ENCODE data around the gene FSTL4. TPM values are rescaled to one million over a fixed set of nuclear protein-coding genes. Genes with fewer than 3 reads are reported as not detected.

FSTL4 gene
- total and polyA plus RNA-seq, 2 donors from 2014 or later, result 0.09 to 4.0 TPM

- H3K27me3 ChIP-seq (ENCODE audit: control insufficient read depth, insufficient read depth, low read length), result no peaks in the 10 kb centered on the region
- intact Hi-C loops (cut with DNase I), result no loop called here
- TF ChIP-seq CTCF (IDR thresholded peaks at IDR 0.05; ENCODE audit: borderline replicate concordance, extremely low read depth, insufficient read depth), result no peak
- no peaks in the 10 kb centered on the region for H3K9me3 ChIP-seq (ENCODE audit: control insufficient read depth in 2 of 3, insufficient read depth in 1 of 3, low read length in 3 of 3)
- FAIRE-seq (no peak), DNase-seq (no peak)
- H3K4me1 ChIP-seq (ENCODE audit: control insufficient read depth in 2 of 3, insufficient read depth in 2 of 3, low read depth in 1 of 3, low read length in 3 of 3), result no peaks in the 10 kb centered on the region
- no peak overlapping the region for H3K4me3 ChIP-seq (ENCODE audit: low read length in 3 of 3)
- H3K27ac ChIP-seq (ENCODE audit: low read depth in 2 of 2, low read length in 2 of 2), result no peak overlapping the region
- no peak overlapping the region for H3K9ac ChIP-seq (ENCODE audit: low read length in 3 of 3)
- no peaks in the 10 kb centered on the region for H3K36me3 ChIP-seq (ENCODE audit: control insufficient read depth in 2 of 3, insufficient read depth in 3 of 3, low read length in 3 of 3)
These were observed 29.4 kb downstream of the FSTL4 start for GRCh38 chr5:133582971-133583370.

DNA sequence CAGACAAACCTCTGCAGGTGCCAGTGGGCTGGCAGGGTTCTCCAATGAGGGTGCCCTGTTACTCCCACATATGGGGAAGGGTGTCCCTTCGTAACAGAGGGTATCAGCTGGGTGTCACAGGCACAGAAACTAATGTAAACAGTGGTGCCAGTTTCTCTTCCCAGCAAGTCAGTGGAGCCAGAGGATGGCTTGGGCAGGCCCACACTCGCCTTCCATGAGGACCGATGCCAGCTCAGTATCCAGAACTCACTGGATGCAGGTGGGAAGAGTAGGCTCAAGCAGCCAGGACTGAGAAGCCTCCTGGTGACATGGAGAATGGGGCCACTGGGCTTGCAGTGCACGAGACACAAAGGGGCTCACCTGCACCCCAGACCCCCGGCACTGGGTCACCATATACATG is 30.4 kb downstream of the FSTL4 start:
- Histone ChIP-seq H3K4me1 (ENCODE audit: control insufficient read depth in 2 of 3, insufficient read depth in 2 of 3, low read depth in 1 of 3, low read length in 3 of 3) (no peaks in the 10 kb centered on the region), H3K36me3 (ENCODE audit: control insufficient read depth in 2 of 3, insufficient read depth in 3 of 3, low read length in 3 of 3) (no peaks in the 10 kb centered on the region), H3K4me3 (ENCODE audit: low read length in 3 of 3) (no peak overlapping the region), H3K9ac (ENCODE audit: low read length in 3 of 3) (no peak overlapping the region), H3K27ac (ENCODE audit: low read depth in 2 of 2, low read length in 2 of 2) (no peak overlapping the region), H3K9me3 (ENCODE audit: control insufficient read depth in 2 of 3, insufficient read depth in 1 of 3, low read length in 3 of 3) (no peaks in the 10 kb centered on the region), H3K27me3 (ENCODE audit: control insufficient read depth, insufficient read depth, low read length) (no peaks in the 10 kb centered on the region)
- DNase-seq (no peak), FAIRE-seq (no peak)
- intact Hi-C loops (cut with DNase I), result no loop called here
- TF ChIP-seq CTCF (IDR thresholded peaks at IDR 0.05; ENCODE audit: borderline replicate concordance, extremely low read depth, insufficient read depth), result no peak

DNA sequence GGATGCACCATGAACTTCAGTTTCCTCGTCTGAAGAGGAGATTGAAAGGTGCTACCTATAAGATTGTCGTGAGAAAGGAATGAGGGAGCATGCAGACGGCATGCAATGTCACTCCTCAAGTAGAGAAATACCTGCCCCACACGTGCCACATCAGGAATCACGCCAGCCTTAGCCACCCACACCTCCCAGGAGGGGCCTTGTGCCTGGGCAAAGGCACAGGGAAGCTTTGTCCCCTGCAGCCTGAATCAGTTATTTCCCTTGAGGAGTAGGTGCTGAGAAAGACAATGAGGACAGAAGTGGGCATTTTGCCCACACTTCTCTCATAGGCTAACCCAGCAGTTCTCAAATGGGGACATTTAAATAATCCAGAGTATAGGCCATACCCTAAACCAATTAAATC is 31.0 kb downstream of the FSTL4 start:
- H3K9me3 ChIP-seq (ENCODE audit: control insufficient read depth in 2 of 3, insufficient read depth in 1 of 3, low read length in 3 of 3), result no peaks in the 10 kb centered on the region
- intact Hi-C loops (cut with DNase I), result no loop called here
- no peak for DNase-seq
- H3K27me3 ChIP-seq (ENCODE audit: control insufficient read depth, insufficient read depth, low read length), result no peaks in the 10 kb centered on the region
- no peak for TF ChIP-seq CTCF (IDR thresholded peaks at IDR 0.05; ENCODE audit: borderline replicate concordance, extremely low read depth, insufficient read depth)
- no peak overlapping the region for H3K4me3 ChIP-seq (ENCODE audit: low read length in 3 of 3)
- H3K9ac ChIP-seq (ENCODE audit: low read length in 3 of 3), result no peak overlapping the region
- H3K4me1 ChIP-seq (ENCODE audit: control insufficient read depth in 2 of 3, insufficient read depth in 2 of 3, low read depth in 1 of 3, low read length in 3 of 3), result no peaks in the 10 kb centered on the region
- H3K27ac ChIP-seq (ENCODE audit: low read depth in 2 of 2, low read length in 2 of 2), result no peak overlapping the region
- no peak for FAIRE-seq
- H3K36me3 ChIP-seq (ENCODE audit: control insufficient read depth in 2 of 3, insufficient read depth in 3 of 3, low read length in 3 of 3), result no peaks in the 10 kb centered on the region

GRCh38 chr5:133580618-133581017 is 31.7 kb downstream of the FSTL4 start:
- Histone ChIP-seq H3K4me3 (ENCODE audit: low read length in 3 of 3) (no peak overlapping the region), H3K27me3 (ENCODE audit: control insufficient read depth, insufficient read depth, low read length) (no peaks in the 10 kb centered on the region), H3K36me3 (ENCODE audit: control insufficient read depth in 2 of 3, insufficient read depth in 3 of 3, low read length in 3 of 3) (no peaks in the 10 kb centered on the region), H3K9me3 (ENCODE audit: control insufficient read depth in 2 of 3, insufficient read depth in 1 of 3, low read length in 3 of 3) (no peaks in the 10 kb centered on the region), H3K4me1 (ENCODE audit: control insufficient read depth in 2 of 3, insufficient read depth in 2 of 3, low read depth in 1 of 3, low read length in 3 of 3) (no peaks in the 10 kb centered on the region), H3K9ac (ENCODE audit: low read length in 3 of 3) (no peak overlapping the region), H3K27ac (ENCODE audit: low read depth in 2 of 2, low read length in 2 of 2) (no peak overlapping the region)
- FAIRE-seq (no peak), DNase-seq (no peak)
- intact Hi-C loops (cut with DNase I), result no loop called here
- no peak for TF ChIP-seq CTCF (IDR thresholded peaks at IDR 0.05; ENCODE audit: borderline replicate concordance, extremely low read depth, insufficient read depth)
